Measurements from ENCODE around the gene MYCL.

The MYCL gene

DNA sequence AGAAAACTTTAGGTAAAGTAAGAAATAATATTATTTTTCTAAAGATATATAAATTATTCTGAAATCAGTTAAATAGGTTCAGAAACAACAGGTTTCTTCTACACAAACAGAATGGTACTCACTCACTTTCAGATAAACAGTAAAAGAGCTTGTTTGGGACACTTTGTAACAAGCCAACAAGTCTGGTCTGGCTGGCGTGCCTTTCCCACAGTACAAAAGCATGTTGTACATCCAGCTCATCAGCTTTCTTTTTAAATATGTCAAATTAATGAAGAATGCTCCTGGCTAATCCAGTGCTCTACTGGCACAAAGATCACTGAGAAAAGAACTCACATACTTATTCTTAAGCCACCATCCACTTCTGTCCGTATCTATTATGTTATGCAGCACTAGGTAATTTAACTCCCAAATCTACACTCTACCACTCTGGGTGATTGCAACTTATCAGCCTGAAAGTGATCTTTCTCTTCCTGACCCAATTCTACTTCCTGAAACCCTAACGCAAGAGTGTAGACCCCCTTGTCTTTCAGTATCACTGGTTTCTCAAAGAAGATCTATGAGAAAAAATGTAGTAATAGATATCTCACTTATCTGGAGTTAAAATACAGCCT is 51.0 kb downstream of the MYCL start:
- no peak for DNase-seq

DNA sequence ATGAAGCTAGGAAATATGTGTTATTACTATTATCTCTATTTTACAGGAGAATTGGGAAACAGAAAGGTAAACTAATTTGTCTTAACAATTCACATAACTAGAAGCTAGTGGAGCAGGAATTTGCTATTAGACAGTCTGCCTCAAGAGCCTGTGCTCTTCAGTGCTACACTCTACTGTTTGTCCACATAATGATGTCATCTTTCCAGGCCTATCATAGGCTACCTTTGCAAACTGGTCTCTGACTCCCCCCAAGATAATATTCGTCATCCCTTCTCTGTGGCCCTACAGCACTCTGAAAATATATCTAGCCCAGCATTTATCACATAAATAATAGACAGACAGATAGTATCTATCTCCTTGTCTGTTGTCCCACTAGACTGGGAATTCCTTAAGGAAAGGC is 52.5 kb downstream of the MYCL start:
- no peak for DNase-seq

DNA sequence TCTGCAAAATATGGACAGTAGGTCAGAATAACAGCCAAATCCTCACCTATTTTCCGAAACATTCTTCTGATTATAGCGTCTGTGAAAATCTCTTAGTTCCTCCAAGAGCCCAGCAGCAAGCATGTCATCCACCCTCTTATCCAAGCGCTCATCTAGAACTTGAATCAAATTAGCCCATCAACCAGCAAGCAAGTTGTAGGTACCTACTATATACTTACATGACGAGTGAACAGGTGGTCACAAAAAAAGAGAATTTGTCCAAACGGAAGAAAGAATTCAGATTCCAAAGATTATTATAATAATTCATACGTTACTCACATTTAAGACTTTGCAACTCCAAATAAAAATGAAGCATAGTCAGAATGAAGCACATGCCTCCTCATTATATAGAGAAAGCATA is 53.8 kb downstream of the MYCL start:
- DNase-seq, result no peak

DNA sequence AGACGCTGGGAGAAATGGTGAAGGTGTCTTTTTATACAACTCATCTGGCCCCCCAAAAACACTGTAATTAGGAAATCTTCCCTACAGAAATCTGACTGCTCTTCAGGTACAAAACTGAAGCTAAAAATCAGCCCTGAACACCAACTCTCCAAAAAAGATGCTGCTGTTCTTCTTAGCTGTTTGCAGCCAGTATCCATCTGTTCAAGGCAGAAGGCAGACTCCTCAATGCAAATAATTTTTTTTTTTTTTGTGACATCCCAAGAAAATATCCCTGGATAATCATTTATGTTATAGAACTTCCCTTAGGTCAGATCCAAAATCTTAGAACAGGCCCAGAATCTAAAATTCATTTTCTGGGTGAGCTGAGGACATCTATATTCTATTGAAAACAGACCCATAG is 54.9 kb downstream of the MYCL start:
- DNase-seq, result no peak

DNA sequence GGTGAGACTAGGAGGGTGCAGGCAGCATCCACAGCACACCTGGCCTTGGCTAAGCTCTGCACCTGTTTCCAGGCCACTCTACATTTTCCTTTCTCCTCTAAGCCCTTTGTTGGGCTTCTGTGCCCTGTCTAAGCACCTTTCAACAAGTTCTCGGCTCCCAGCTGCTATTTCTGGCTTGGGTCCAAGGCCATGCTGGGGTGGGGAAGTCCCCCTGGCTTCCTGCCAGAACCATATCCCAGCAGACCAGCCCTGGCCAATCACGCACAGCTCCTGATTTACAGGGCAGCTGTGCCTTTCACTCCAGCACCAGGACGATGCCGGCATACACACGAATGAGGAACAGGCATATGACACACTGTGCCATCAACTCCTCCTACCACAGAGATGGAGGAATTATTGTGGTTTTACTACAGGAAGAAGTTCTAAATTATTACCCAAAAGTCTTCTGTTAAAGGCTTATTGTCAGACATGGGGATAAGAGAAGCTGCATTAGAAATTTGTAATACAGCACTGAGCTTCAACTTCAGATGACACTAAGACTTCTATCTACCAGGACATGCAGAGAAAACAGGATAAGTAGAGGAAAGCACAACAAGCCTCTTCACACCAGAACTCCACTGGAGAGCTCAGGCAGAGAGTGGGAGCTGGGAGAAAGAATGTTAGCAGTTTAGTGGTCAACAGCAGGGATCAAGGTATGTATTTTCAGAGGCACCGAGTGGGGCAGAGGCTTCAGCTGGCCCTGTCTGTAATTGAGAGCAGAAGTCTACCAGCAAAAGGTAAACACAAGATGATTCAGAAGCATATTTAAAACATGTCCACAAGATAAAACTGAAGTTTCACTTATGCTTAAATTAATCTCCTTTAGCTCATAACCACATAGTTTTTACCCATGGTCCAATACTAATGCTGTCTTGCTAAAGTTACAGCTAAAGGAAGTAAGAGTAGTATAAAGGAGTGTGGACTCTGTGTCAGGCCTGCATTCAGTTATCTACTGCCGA is 55.8 kb downstream of the MYCL start:
- peak; percentile 100 for DNase-seq

Data from NCI-H82 (cell line).